Stimulated activated CD4-positive, alpha-beta T cell treated with anti-CD3 and anti-CD28 coated beads, Interleukin-2, amount 100 ng/mL, for 24 hours (primary cell): ENCODE results near the gene CERK.
A peak's percentile ranks its signal among the peaks of the same experiment; 100 is the strongest.

Experiments used
- DNase-seq, 2 donors: peaks; one replicate each; pipeline ENCODE4 v3.0.0-alpha.2; 2020

The CERK gene

DNA sequence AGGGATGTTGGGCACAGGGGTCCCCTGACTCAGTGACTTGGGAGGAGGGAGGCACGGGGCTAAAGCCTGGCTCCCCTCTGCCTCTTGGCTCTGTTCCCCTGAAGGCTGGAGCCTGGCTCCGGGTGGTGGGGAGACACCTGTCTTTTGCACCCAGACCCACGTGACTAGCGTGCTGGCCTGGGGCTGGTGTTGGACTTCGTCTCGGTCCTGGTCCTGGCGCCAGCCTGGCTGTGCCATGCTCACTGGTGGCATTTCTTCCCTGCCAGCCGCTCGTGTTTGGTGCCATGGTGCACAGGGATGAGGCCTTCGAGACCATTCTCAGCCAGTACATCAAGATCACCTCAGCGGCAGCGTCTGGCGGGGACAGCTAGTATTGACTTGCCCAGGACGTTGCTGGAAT, 61.2 kb downstream of the CERK start:
- no peak for DNase-seq

DNA sequence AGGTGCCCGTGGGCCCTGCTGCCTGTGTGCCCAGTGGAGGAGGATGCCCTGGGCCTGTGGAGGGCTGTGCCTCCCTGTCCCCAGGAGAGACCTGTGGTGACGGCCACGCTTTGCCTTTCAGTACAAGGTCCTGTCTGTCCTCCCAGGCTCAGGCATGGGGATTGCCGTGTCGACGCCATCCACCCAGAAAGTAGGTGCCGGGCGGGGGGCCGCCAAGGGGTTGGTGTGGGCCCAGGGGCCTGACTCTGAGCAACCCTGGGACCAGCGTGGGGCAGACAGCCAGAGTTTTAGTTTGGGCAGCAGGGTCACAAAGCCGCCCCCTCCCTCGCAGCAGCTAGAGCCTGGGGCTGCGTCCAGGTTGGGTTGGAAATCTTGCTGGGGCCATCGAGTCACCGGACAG, 61.6 kb downstream of the CERK start:
- no peak for DNase-seq

DNA sequence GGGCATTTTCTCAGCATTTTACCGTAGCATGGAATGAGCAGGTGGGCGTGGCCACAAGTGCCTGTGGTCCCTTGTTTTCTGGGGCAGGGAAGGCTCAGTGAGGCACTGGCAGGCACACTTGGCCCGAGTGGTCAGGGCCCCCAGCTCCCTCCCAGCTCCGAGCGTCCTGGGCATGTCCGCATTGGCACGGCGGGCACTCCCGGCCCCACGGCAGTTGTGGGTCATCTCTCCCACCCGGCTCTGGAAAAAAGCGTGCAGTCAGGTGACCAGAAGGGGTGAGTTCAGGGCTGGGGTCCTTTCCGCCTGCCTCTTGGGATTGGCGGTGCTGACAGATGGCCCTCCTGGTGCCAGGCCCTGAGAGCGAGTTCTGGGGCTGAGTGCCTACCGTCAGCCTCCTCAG, 62.1 kb downstream of the CERK start:
- no peak for DNase-seq

DNA sequence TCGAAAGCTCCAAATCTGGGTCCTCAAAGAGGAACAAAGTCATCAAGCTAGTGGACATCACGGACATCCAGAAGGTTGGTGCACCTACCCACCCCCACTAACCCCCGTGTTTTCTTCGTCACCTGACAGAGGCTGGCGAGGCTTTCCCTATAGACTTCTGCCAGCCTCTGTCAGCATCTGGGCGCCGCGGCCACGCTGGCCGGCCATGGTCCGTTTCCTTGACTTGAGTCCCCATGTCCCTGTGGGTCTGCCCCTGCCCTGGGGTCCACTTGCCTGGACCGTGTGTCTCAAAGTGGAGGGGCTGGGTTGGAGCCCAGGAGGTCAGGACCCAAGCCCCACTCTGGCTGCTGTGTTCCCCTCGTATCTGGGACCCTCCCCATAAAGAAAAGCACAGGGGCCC, 62.6 kb downstream of the CERK start:
- no peak for DNase-seq

DNA sequence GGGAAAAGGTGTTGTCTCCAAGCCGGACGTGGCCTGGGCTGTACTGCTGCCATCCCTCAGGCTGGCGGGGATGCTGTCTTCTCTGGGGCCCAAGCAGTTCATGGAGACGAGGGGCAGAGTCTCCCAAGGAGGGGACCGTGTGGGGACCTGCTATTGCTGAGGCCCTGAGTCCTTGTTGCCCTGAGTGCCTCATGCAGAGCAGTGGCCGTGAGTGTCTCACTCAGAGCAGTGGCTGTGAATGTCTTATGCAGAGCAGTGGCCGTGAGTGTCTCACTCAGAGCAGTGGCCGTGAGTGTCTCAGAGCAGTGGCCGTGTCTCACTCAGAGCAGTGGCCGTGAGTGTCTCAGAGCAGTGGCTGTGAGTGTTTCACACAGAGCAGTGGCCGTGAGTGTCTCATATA, 63.1 kb downstream of the CERK start:
- peak; percentile 38 to 40 for DNase-seq

DNA sequence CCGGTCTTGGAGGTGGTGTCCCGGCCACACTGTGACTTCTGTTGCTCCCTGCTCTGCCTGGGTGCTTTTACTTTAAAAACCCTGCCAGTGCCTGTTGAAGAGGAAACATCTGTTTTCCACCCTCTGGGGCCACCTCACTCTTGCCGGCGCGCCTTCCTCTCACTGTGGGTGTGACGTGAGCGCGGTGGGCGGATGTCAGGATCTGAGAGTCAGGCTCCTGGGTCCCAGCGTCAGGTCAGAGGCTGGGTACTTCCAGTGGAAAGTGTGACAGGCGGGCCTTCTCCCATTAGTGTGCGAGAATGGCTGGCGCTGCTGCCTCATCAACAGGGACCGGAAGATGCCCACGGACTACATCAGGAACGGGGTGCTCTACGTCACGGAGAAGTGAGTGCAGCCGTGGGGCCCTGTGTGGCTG, 63.7 kb downstream of the CERK start:
- peak; percentile 92 to 98 for DNase-seq

DNA sequence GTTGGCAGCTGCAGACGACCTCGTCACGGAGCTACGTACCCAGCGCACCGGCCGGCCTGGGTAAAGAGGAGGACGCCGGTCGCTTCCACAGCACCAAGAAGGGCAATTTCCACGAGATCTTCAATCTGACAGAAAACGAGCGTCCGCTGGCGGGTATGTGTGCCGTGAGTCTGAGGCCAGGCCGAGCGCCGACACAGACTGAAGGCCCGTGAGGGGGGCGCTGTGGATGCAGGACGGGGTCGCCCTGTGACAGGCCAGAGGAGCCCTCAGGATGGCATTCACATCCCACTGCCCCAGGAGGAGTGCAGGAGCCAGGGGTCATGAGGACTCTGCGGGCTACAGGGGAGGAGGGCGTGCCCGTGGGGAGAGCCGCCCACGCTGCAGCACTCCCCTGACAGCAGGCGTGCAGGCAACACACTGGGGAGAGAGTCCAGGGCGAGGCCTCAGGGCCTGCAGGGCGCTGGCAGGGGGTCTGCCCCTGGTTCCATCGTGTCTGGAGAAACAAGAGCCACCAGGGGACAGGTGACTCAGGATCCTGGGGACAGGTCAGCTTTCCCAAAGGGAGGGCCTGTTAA, 64.3 kb downstream of the CERK start:
- peak; percentile 35 to 48 for DNase-seq

DNA sequence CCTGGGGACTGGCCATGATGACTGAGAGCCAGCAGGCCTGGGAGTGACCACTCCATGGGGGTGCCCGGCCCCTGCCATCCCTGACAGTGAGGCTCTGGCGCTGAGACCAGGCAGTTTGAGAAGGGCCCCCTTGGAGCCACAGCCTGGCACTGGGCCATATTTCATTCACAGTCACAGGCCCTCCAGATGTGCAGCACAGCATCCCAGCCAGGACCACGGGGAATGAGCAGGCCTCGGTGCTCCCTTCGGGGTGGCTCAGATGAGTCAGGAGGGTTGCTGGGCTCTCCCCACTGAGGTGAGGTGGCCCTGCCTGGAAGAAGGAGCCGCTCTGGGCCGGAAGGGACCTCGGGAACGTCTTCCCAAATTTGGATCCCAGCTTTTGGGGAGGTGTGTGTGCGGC, 64.8 kb downstream of the CERK start:
- DNase-seq: no peak

DNA sequence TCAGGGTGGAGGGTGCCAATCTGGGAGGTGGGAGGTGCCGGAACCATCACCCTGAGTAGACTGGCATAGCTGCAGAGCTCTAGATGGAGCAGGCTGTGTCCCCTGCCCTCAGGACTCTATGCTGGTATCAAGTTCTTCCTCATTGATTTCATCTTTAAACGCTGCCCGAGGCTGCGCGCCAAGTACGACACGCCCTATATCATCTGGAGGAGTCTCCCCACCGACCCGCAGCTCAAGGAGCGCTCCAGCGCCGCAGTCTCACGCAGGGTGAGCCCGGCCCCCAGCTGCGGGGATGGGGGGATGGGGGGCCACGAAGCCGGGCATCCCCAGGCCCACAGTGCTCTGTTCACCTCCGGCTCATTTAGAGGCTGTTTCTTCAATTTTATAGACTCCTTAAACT, 65.3 kb downstream of the CERK start:
- DNase-seq: no peak

DNA sequence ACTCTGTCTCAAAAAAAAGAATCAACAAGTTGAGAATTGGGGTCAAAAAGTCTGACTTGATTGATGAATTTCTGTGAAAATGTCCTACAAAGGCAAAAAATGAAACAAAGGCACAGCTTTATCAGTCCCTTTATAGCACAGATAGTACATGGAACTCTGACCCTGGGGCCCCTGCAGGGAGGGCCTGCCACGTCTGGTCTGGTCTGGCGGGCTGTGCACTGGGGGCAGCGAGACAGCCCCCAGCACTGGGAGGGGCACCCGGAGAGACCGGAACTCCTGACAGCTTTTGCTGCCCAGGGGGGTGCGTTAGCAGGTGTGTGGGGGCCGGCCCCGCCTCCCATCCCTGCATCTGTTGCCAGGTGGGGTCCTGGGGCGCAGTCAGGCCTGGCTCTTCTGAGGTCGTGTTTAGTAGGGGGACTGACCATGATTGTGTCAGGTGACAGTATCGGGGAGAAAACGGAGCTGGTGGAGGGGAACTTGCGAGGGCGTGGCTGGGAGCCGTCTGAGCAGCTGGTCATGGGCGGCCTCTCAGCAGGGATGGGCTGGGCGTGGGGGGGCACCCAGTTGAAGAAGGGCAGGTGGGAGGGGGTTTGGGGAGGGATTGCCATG, 66.1 kb downstream of the CERK start:
- DNase-seq: no peak

DNA sequence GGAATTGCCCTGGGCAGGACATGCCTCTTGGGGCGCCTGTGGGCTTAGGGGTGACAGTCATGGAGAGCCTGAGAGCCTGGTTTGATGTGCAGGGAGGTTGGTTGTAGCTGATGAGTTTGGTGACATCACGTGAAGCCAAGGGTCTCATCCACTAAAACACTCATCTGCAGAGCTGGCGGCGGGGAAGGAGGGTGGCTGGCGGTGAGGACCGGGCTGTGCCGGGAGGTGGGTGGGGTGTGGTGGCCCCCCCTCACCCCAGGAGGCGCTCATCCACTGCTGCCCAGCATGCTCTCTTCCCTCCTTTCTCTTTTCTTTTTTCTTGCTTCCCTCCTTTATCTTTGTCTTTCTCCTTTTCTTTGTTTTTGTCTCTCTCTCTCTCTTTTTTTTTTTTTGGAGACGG, 68.9 kb downstream of the CERK start:
- no peak for DNase-seq

DNA sequence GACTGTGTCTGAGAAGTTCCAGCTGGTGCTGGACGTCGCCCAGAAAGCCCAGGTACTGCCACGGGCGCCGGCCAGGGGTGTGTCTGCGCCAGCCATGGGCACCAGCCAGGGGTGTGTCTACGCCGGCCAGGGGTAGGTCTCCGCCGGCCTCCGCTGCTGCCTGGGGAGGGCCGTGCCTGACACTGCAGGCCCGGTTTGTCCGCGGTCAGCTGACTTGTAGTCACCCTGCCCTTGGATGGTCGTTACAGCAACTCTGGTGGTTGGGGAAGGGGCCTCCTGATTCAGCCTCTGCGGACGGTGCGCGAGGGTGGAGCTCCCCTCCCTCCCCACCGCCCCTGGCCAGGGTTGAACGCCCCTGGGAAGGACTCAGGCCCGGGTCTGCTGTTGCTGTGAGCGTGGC, 69.9 kb downstream of the CERK start:
- no peak for DNase-seq

DNA sequence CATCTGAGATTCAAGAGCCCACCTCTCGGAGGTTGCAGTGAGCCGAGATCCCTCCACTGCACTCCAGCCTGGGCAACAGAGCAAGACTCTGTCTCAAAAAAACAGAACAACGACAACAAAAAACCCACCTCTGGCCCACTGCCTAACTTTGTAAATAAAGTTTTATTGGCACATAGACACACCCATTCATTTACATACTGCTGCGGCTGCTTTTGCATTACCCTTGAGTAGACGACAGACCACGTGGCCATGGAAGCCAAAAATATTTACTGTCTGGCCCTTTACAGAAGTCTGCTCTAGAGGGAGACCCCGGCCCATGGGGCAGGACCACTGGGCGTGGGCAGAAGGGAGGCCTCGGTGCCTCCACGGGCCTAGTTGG, 70.8 kb downstream of the CERK start:
- DNase-seq: no peak

DNA sequence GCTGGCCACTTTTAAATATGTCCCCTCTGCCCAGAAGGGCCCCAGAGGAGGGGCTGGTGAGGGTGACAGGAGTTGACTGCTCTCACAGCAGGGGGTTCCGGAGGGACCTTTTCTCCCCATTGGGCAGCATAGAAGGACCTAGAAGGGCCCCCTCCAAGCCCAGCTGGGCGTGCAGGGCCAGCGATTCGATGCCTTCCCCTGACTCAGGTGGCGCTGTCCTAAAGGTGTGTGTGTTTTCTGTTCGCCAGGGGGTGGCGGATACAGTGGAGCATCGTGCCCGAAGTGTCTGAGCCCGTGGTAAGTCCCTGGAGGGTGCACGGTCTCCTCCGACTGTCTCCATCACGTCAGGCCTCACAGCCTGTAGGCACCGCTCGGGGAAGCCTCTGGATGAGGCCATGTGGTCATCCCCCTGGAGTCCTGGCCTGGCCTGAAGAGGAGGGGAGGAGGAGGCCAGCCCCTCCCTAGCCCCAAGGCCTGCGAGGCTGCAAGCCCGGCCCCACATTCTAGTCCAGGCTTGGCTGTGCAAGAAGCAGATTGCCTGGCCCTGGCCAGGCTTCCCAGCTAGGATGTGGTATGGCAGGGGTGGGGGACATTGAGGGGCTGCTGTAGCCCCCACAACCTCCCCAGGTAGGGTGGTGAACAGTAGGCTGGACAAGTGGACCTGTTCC, 71.3 kb downstream of the CERK start:
- no peak for DNase-seq

DNA sequence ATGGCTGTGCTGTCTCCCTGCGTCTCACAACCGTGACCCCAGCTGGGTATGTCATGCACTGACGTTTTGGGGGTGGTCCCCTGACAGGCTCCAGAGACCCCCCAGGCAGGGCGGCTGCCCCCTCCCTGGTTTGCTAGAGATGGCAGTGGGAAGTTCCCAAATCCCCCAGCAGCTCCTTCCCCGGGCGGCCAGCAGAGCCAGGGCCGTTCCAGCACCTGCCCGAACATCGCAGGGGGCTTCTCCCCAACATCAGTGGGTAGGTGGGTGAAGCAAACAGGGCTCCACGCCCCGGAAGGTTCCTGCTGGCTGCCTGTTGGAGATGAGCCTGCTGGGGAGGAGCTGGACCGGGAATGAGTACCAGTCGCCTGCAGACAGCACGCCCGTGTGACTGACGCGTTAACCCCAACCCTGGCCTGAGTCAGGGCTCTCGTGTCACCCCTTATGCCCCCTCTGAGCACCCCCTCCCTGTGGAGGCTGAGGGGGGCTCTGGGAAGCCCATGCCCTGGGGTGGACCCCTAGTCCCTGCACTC, 72.2 kb downstream of the CERK start:
- no peak for DNase-seq

DNA sequence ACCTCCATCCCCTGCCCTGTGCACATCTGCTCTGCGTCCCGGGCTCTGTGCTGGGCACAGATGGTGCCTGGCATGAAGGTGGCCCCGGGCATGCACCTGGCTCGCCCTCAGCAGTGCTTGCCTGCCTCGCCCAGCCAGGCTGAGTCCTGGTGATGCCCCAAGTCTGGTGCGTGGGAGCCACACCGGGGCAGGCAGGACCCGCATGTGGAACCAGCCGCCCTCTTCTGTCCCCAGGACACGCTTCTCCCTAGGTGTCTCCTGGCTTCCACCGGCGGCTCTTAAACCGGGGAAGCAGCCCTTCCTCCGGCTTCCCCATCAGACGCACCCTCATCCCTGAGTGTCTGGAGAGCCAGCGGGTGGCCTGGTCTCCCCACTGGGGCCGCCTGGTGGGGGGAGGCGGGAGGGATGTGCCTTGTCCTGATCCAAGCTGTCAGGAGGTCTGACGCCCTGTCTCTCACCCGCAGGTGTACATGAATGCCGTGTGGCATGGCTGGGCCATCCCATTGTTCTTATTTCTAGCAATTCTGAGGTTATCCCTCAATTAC, 72.8 kb downstream of the CERK start:
- no peak for DNase-seq

DNA sequence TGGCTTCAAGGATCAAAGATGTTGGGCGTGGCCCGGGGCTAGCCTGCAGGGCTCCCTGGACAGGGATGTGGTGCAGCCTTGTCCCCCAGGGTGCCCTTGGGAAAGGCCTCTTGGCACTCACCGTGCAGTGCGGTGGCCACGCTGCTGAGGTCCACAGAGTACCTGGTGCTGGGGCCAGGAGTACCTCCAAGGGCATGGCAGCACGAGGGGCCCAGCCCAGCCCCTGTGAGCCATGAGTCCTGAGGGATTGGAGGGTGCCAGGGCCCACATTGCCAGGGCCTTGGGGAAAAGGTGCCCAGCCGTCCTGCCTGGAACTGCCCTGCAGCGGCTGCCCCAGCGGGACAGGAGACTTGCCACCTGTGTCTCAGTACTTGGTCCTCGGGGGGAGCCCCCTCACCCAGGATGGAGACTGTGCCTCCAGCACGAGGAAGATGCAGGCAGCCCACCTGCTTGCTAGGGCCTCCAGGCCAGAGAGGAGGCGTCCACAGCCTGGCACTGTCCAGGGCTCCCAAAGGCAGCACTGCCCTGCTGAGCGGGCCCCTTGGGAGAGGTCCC, 73.7 kb downstream of the CERK start:
- DNase-seq: no peak

DNA sequence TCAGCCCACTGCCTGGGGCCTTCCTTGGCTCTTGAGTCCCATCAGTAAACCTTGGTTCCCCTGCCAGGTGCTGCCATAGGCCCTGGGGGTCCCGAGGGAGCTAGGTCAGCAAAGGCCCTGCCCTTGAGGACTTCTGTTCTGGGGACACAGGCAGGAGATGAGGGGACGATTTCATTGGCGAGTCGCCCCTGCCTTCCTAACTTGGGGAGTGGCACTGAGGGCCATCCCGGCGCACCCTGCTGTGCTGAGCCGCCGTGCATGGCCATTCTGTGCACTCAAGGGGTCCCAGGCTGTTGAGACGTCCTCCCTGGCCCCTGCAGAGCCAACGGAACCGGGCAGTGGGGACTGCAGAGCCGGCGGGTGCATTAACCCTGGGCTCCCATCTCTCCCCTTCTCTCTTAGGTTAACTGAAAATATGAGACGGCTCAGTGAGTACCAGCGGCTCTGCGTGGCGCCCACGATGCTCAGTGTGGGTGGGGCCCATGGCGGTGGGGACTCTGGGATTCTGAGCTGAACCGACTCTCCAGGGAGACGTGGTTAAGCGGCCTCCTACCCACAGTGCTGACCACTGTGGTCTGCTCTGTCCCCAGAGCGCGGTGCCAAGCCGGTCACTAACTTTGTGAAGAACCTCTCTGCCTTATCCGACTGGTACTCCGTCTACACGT, 74.5 kb downstream of the CERK start:
- DNase-seq: no peak

DNA sequence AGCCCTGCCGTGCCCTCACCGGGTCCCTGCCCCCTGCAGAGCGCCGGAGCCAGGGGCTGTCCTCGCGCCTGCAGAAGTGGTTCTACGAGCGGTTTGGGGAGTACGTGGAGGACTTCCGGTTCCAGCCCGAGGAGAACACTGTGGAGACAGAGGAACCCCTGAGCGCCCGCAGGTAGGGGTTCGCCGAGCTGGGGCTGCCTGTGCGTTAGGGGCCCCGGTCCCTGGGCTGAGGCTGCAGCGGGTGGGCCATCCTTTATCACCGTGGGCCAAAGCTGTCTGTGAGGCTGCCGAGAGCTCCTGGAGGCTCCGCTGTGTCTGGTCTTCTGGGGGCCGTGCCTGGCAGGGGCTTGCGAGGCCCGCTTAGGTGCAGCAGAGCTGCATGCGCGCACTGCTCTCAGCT, 75.1 kb downstream of the CERK start:
- no peak for DNase-seq

DNA sequence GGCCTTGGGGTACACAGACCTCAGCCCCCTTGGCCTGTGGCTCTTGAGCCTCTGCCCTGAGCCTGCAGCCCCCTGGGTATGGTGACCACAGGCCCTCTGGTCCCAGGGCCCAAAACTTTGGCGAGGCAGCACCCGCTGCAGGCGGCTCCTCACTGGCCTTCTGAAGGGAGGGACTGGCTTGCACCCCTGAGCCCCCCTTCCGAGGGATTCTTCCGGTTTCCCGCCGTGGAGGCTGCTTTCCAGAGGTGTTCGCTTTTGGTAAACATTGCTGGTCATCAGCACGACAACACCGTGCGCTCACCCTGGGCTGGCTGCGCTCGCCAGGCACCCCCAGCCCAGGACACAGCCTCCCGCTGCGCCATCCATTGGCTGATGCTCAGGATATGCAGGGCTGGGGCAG, 75.8 kb downstream of the CERK start:
- no peak for DNase-seq

DNA sequence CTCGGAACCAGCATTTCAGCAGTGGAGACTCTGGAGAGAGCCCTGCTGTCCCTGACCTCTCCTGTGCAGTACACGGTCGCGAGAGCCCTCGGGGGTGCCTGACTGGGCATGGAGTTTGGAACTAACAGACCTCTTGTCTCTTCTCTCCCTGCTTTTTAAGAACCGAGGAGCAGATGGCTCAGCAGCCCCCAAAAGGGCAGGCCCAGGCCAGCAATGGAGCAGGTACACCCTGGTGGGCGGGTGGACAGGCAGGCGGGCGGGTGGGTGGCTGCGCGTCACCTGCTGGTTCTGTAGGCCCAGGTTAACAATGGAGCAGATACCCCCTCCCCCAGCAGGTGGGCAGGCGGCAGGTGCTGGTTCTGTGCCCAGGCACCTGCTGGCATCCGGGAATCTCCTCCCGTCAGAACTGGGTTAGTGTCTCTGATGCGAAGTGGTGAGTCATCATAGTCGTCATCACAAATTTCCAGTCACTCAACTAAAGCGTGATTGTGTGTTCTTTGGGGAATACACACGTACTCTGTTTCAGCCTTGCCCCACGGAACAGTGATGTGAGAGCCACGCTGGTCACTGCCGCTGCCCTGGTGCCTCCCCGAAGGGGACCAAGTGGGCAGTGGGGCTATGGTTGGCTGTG, 76.7 kb downstream of the CERK start:
- DNase-seq: peak; percentile 46 to 48

DNA sequence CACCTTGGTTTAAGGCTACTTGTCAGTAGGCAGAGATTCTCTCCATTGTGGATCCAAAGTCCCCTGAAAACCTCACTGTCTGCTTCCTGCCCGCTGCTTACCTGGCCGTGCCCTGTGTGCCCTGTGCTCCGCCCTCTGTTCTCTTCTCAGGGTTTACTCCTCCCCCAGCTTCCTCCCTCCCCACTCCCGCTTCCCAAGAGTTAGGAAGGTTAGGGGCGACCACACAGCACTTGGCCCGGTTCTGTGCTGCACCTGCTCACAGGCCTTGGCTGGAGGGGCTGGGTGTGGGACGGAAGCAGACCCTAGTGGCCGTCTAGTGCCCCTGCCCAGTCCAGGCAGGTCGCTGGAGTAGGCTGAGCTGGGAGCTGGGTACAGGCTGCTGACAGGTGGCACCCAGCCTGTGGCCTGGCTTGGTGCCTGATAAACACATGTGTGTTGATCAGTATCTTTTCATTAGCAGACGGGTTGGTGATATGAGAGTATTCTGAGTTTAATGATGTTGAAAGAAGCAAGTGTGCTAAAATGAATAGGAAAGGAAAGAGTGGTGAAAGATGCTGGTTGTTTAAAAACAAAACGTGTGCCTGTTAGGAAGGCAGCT, 77.3 kb downstream of the CERK start:
- DNase-seq: no peak

DNA sequence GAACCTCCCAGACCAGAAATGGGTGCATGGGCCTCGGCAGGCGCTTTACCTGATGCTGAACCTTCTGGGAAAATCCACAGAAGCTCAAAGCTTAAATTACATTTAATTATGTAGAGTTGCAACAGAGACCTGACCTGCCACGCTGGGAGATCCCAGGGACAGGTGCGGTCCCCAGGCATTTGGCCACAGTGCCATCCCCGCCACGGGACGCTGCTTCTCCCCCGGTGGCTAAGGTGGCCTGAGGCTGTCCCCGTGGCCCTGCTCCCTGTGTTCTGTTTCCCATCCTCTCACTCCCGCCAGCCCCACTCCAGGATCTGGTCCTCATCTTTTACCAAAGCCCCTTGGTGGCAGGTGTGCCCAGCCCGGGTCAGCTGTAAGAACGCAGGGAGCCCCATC, 78.3 kb downstream of the CERK start:
- no peak for DNase-seq
